NT2/D1 (cell line): ENCODE measurements around the gene SMIM12.

ENCODE experiments used
- SUZ12 ChIP-seq: IDR thresholded peaks from 2 replicates; pipeline ENCODE4 v1.6.1; 2011; ENCODE audit not compliant: insufficient read length, insufficient read depth; ENCODE audit errors: extremely low read depth
- YY1 ChIP-seq: IDR thresholded peaks from 2 replicates; pipeline ENCODE4 v1.6.1; 2011; ENCODE audit not compliant: insufficient read length, insufficient read depth
- ZNF274 ChIP-seq: IDR thresholded peaks from 2 replicates; pipeline ENCODE4 v1.6.1; 2011; ENCODE audit warnings: mild to moderate bottlenecking, low read depth, low read length

DNA sequence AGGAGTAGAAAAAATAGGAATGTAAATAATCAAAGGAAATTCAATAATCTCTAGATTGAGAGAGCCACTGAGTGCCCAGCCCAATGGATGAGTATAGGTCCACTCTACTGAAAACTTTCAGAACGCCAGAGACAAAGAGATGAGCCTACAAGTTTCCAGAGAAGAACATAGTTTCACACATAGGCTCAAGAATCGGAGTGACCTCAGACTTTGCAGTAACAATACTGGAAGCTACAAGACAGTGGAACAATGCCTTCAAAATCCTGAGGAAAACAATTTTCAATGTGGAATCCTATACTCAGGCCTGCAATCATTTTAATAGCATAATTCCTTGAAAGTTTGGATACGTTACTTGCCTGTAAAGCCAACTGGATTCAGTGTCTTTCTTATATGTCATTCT, 55.8 kb downstream of the SMIM12 start:
- no peak for TF ChIP-seq ZNF274
- TF ChIP-seq YY1, result no peak
- TF ChIP-seq SUZ12, result no peak
